GM06990 (cell line): ENCODE data around the gene FUS.
"Not testable (repeated sequence)": the region's sequence is repeated elsewhere in the genome, so short reads cannot be mapped to it uniquely, and the experiment has no call there.

ENCODE experiments used
- DNase-seq: peaks from one replicate; pipeline ENCODE4 v3.0.0-alpha.2; 2011; ENCODE audit not compliant: insufficient read length; ENCODE audit errors: extremely low read depth
- H3K27me3 ChIP-seq: replicated peaks from 2 replicates; pipeline ENCODE4 v1.6.0; 2011; ENCODE audit warnings: low read length; ENCODE audit not compliant: control insufficient read depth, insufficient read depth
- H3K36me3 ChIP-seq: 2 replicates; pipeline ENCODE4 v1.5.1; 2011; ENCODE audit warnings: low read length; ENCODE audit not compliant: control insufficient read depth, insufficient read depth
- H3K4me3 ChIP-seq: replicated peaks from 2 replicates; pipeline ENCODE4 v1.5.1; 2011; ENCODE audit warnings: low read depth, mild to moderate bottlenecking, control low read depth, low read length
- TF ChIP-seq, protein P1 (sequence below): IDR thresholded peaks from 2 replicates; pipeline ENCODE4 v1.5.1; 2011; ENCODE audit warnings: low read length, control low read depth, mild to moderate bottlenecking, inconsistent platforms; ENCODE audit not compliant: insufficient read depth, poor library complexity, severe bottlenecking

The FUS gene

DNA sequence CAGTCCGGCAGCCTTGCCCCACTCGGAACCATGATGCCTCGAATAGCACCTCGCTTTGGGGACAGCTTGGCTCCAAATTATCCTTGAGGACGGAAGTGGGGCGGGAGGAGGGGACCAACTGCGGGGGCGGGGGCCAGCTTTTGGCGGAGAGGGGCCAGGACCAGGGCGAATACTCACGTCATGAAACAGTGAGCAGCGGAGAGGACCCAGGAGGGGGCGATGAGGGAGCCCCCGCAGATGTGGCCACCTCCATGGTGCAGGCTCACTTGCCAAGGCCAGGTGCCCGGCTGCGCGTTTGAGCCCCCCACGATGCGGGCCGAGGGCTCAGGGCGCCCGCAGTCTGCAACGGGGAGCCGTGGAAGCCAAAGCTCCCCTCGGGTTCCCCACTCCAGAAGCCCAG is 31.0 kb upstream of the FUS start:
- DNase-seq = no peak
- no peak overlapping the region for H3K4me3 ChIP-seq

GRCh38 chr16:31149332-31149731 is 30.6 kb upstream of the FUS start:
- Histone ChIP-seq H3K27me3 (no peaks in the 10 kb centered on the region), H3K4me3 (no peak overlapping the region), H3K36me3 (no peaks in the 10 kb centered on the region)
- TF ChIP-seq, protein P1, sequence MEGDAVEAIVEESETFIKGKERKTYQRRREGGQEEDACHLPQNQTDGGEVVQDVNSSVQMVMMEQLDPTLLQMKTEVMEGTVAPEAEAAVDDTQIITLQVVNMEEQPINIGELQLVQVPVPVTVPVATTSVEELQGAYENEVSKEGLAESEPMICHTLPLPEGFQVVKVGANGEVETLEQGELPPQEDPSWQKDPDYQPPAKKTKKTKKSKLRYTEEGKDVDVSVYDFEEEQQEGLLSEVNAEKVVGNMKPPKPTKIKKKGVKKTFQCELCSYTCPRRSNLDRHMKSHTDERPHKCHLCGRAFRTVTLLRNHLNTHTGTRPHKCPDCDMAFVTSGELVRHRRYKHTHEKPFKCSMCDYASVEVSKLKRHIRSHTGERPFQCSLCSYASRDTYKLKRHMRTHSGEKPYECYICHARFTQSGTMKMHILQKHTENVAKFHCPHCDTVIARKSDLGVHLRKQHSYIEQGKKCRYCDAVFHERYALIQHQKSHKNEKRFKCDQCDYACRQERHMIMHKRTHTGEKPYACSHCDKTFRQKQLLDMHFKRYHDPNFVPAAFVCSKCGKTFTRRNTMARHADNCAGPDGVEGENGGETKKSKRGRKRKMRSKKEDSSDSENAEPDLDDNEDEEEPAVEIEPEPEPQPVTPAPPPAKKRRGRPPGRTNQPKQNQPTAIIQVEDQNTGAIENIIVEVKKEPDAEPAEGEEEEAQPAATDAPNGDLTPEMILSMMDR = no peak
- DNase-seq = no peak

More for the DNA sequence above, 31.0 kb upstream of the FUS start:
- TF ChIP-seq, protein P1 = no peak
- H3K27me3 ChIP-seq = no peaks in the 10 kb centered on the region
- no peaks in the 10 kb centered on the region for H3K36me3 ChIP-seq

DNA sequence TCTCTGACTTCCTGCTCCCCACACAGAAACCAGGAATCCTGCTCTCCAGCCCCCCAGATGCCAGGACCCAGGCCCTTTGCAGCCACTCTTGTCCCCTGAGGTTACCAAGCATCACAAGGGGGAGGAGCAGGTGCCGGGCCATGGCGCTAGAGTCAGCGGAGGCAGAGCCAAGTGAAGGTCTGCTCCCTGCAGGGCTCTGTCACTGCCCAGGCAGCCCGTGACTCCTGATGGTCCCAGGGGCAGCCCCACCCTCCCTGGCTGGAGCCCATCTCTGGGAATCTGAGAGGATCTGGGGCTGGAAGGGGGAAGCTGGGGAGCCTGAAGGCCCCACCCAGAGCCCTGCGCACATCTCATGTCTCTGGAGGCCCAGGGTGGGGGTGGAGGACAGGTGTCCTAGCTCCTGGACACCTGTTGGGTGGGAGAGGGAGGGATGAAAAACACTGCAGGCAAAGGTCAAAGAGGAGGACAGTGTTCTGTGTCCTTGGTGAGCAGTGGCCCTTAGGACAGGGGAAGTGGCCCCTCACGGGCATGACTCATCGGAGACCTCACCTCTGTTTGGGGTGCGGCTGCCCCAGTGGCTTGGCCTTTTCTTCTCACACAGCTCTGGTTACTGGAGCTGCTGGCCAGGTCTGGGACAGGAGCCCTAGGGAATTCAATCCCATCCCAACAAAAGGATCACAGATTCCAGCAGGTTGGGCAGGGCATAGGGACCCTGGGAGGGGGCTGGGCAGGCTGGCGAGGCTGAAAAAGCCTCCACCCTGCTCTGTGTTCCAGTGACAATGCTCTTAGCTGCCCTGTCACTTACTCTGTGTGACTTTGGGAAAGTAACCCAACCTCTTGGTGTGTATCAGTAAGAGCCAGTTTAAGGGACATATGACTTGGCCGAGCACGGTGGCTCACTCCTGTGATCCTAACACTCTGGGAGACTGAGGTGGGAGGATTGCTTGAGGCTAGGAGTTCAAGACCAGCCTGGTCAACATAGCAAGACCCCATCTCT is 29.7 kb upstream of the FUS start, which contains the start of gene PRSS36:
PRSS36 (minus strand) TSS at position 173 of the 997 bp plus-strand sequence; CDS start at position 142, 31 bp downstream.
- TF ChIP-seq, protein P1 = no peak
- Histone ChIP-seq H3K27me3 (no peaks in the 10 kb centered on the region), H3K36me3 (no peaks in the 10 kb centered on the region), H3K4me3 (no peak within 1 kb of the TSS)
- no peak for DNase-seq

DNA sequence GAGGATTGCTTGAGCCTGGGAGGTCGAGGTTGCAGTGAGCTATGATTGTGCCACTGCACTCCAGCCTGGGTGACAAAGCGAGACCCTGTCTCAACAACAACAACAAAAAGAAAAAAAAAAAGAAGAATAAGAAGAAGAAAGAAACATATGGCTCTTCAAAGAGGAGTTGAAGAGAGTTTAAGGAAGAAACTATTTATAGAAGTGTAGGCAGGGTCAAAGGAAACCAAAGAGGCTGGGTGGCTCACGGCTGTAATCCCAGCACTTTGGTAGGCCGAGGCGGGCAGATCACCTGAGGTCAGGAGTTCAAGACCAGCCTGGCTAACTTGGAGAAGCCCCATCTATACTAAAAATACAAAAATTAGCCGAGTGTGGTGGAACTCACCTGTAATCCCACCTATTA is 29.0 kb upstream of the FUS start:
- DNase-seq = not testable (repeated sequence)

DNA sequence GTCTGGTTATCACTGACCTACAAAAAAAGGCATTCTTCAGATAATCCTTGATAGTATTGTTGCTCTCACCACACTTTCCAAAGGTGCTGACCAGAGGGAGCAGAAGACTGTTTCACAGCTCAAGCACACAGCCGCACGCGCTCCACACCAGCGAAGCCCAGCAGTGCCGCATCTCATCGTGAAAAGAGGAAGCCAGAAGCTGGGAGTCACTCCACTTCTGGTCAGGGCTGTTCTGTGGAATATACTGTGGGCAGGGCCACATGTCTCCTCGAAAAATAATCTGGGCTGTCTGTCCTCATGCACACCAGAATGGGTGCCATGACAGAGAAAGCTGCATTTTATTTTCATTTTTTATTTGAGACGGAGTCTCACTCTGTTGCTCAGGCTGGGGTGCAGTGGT is 22.8 kb upstream of the FUS start:
- TF ChIP-seq, protein P1 = no peak
- H3K4me3 ChIP-seq = no peak overlapping the region; the same call in 1 of the 2 replicates
- no peaks in the 10 kb centered on the region for H3K27me3 ChIP-seq
- DNase-seq = no peak
- H3K36me3 ChIP-seq = no peaks in the 10 kb centered on the region

More for the DNA sequence above, 29.0 kb upstream of the FUS start:
- H3K27me3 ChIP-seq, H3K36me3 ChIP-seq, H3K4me3 ChIP-seq: not testable (repeated sequence)

GRCh38 chr16:31167315-31167714 is 12.6 kb upstream of the FUS start:
- no peak for DNase-seq
- TF ChIP-seq, protein P1 = no peak
- H3K36me3 ChIP-seq = no peaks in the 10 kb centered on the region
- H3K4me3 ChIP-seq = no peak overlapping the region
- H3K27me3 ChIP-seq = no peaks in the 10 kb centered on the region
